Natural killer cell (primary cell): Measurements from ENCODE around the gene HCFC1. TPM values are rescaled to one million over a fixed set of nuclear protein-coding genes. Genes with fewer than 3 reads are reported as not detected.

ENCODE experiments used
- ATAC-seq, 3 donors: fragments of 150-1000 bp in 2 of 3; fragments of 200-7000 bp in 1 of 3; cut with Tn5 transposase; 1 replicate in 1 of 3; 2 replicates in 2 of 3; pipeline ENCODE4 v1.10.0; 2021; ENCODE audit warnings: mild to moderate bottlenecking in 2 of 3, moderate library complexity in 2 of 3
- DNase-seq, 2 donors: peaks; one replicate each; pipeline versions ENCODE4 v3.0.0 to v3.0.0-alpha.2; 2013 to 2021; ENCODE audit warnings: mixed read lengths in 1 of 2
- H3K27ac ChIP-seq: one replicate; pipeline ENCODE4 v1.5.1; 2013; ENCODE audit warnings: mild to moderate bottlenecking, low read length
- H3K27me3 ChIP-seq: one replicate; pipeline ENCODE4 v1.6.1; 2013; ENCODE audit warnings: low read length; ENCODE audit not compliant: control insufficient read depth, insufficient read depth
- H3K36me3 ChIP-seq: one replicate; pipeline ENCODE4 v1.6.1; 2013; ENCODE audit warnings: low read length; ENCODE audit not compliant: control insufficient read depth, insufficient read depth
- H3K4me1 ChIP-seq: one replicate; pipeline ENCODE4 v1.6.1; 2013; ENCODE audit warnings: low read length; ENCODE audit not compliant: control insufficient read depth, insufficient read depth
- H3K4me3 ChIP-seq: one replicate; pipeline ENCODE4 v1.5.1; 2013; ENCODE audit warnings: low read length
- H3K9me3 ChIP-seq: one replicate; pipeline ENCODE4 v1.6.1; 2013; ENCODE audit warnings: low read length; ENCODE audit not compliant: control insufficient read depth, insufficient read depth
- H3K27ac Mint-ChIP-seq, 2 donors: one replicate each; pipeline ENCODE4 v1.8.0; 2022; ENCODE audit warnings: mild to moderate bottlenecking in 2 of 2, mixed read lengths in 2 of 2, moderate library complexity in 1 of 2
- H3K27me3 Mint-ChIP-seq, 2 donors: one replicate each; pipeline ENCODE4 v1.8.0; 2022; ENCODE audit warnings: low read depth in 2 of 2, mixed read lengths in 2 of 2
- H3K36me3 Mint-ChIP-seq: one replicate; pipeline ENCODE4 v1.8.0; 2022; ENCODE audit warnings: mixed read lengths
- H3K4me1 Mint-ChIP-seq, 2 donors: one replicate each; pipeline ENCODE4 v1.8.0; 2022; ENCODE audit warnings: mixed read lengths in 2 of 2
- H3K4me3 Mint-ChIP-seq: one replicate; pipeline ENCODE4 v1.8.0; 2022; ENCODE audit warnings: mild to moderate bottlenecking, moderate library complexity, mixed read lengths
- H3K9me3 Mint-ChIP-seq, 2 donors: one replicate each; pipeline ENCODE4 v1.8.0; 2022; ENCODE audit warnings: mixed read lengths in 2 of 2
- CTCF ChIP-seq: fragments of 200-600 bp; IDR thresholded peaks from one replicate; pipeline ENCODE4 v1.8.0; 2022; ENCODE audit warnings: antibody characterized with exemption
- WGBS: methylation state at CpG from one replicate; pipeline ENCODE4 v1.1.7; 2013; ENCODE audit warnings: missing lambda C conversion rate; ENCODE audit not compliant: insufficient coverage; 5-methylcytosine and 5-hydroxymethylcytosine counted together
- intact Hi-C: fragments of 100-400 bp; cut with micrococcal nuclease; formaldehyde crosslinking; loops from one replicate; pipeline ENCODE4 v1.14.2; 2022
- total RNA-seq, 4 donors: library from RNA; stranded (reverse); fragments of 120-200 nt in 1 of 4; gene quantifications; one replicate each; pipeline versions ENCODE4 v1.2.3 to v1.2.4, GENCODE V29; 2013 to 2022

HCFC1 gene
- total RNA-seq, 3 donors from 2014 or later (not counting 1 experiment from before 2014, with no cell fraction given) = 65.2 to 76.7 (median 67.5) TPM

- Histone ChIP-seq H3K4me3 (peak overlapping the region; percentile 97), H3K27me3 (no peaks in the 10 kb centered on the region), H3K27ac (peak overlapping the region; percentile 83), H3K36me3 (no peaks in the 10 kb centered on the region), H3K4me1 (peaks cover 67% of the 10 kb centered on the region), H3K9me3 (no peaks in the 10 kb centered on the region)
- no peaks in the 10 kb centered on the region for H3K9me3 Mint-ChIP-seq
- no peak for TF ChIP-seq CTCF
- DNase-seq (no peak), ATAC-seq (no peak)
- H3K27me3 Mint-ChIP-seq = no peaks in the 10 kb centered on the region
- intact Hi-C loops = loop anchor here (2.0 to 5.0 kb wide), 3 partner anchors 43 to 403 kb away; partner anchors contain the start of genes ARHGAP4 and PLXNB3
- peaks cover 45 to 56% of the 10 kb centered on the region in 2 donors for H3K4me1 Mint-ChIP-seq
- H3K4me3 Mint-ChIP-seq = peak overlapping the region; percentile 100
- no peaks in the 10 kb centered on the region for H3K36me3 Mint-ChIP-seq
- WGBS = 1% methylated on average over 18 of the region's 26 CpGs
- peak overlapping the region; percentile 99 to 100 for H3K27ac Mint-ChIP-seq
Observed at GRCh38 chrX:153969904-153970356, 1.7 kb downstream of the HCFC1 start.

GRCh38 chrX:153969125-153969903, 2.3 kb downstream of the HCFC1 start:
- ATAC-seq (no peak), DNase-seq (peak in 1 of 2 donors; percentile 29)
- H3K27me3 ChIP-seq = no peaks in the 10 kb centered on the region
- TF ChIP-seq CTCF = no peak
- H3K36me3 ChIP-seq = no peaks in the 10 kb centered on the region
- H3K4me3 ChIP-seq = peak overlapping the region; percentile 97
- H3K27ac ChIP-seq = peak overlapping the region; percentile 83
- no peaks in the 10 kb centered on the region for H3K9me3 Mint-ChIP-seq
- H3K27me3 Mint-ChIP-seq = no peaks in the 10 kb centered on the region
- H3K4me1 Mint-ChIP-seq = peaks cover 41 to 51% of the 10 kb centered on the region in 2 donors
- H3K4me1 ChIP-seq = peaks cover 63% of the 10 kb centered on the region
- H3K9me3 ChIP-seq = no peaks in the 10 kb centered on the region
- H3K4me3 Mint-ChIP-seq = peak overlapping the region; percentile 100
- H3K27ac Mint-ChIP-seq = peak overlapping the region; percentile 99 to 100
- H3K36me3 Mint-ChIP-seq = no peaks in the 10 kb centered on the region
- WGBS = 6% methylated on average over 25 of the region's 25 CpGs
- intact Hi-C loops = loop anchor here (5.0 kb wide), 2 partner anchors 42 to 207 kb away; partner anchors contain the start of genes ARHGAP4 and PLXNB3

GRCh38 chrX:153968754-153969124, 2.9 kb downstream of the HCFC1 start:
- Histone ChIP-seq H3K27ac (peak overlapping the region; percentile 83), H3K4me1 (peaks cover 58% of the 10 kb centered on the region), H3K9me3 (no peaks in the 10 kb centered on the region), H3K4me3 (peak overlapping the region; percentile 97), H3K36me3 (peaks cover 3% of the 10 kb centered on the region), H3K27me3 (no peaks in the 10 kb centered on the region)
- Mint-ChIP-seq H3K27me3 (no peaks in the 10 kb centered on the region), H3K4me1 (peaks cover 36 to 48% of the 10 kb centered on the region in 2 donors), H3K36me3 (no peaks in the 10 kb centered on the region), H3K27ac (peak overlapping the region; percentile 99 to 100), H3K4me3 (peak overlapping the region; percentile 100), H3K9me3 (no peaks in the 10 kb centered on the region)
- no peak for TF ChIP-seq CTCF
- ATAC-seq (no peak), DNase-seq (peak in 1 of 2 donors; percentile 67)
- WGBS = 0% methylated on average over 8 of the region's 12 CpGs
- intact Hi-C loops = loop anchor here (5.0 kb wide), 2 partner anchors 41 to 206 kb away; partner anchors contain the start of genes ARHGAP4 and PLXNB3
